H4 (cell line): ENCODE data around the gene MNAT1. TPM values are rescaled to one million over a fixed set of nuclear protein-coding genes. Genes with fewer than 3 reads are reported as not detected.
"Not testable (repeated sequence)": the region's sequence is repeated elsewhere in the genome, so short reads cannot be mapped to it uniquely, and the experiment has no call there.

Experiments used
- DNase-seq: peaks from one replicate; pipeline ENCODE4 v3.0.0-alpha.2; 2015; ENCODE audit warnings: low spot score
- total RNA-seq: library from RNA; depleted of rRNA; stranded (reverse); fragments of >200 nt; shearing (Covaris generic); gene quantifications from 2 replicates; pipeline ENCODE4 v1.2.3, GENCODE V29; 2014

The MNAT1 gene
- total RNA-seq, 1 experiment from 2014 or later = 65.5 TPM

DNA sequence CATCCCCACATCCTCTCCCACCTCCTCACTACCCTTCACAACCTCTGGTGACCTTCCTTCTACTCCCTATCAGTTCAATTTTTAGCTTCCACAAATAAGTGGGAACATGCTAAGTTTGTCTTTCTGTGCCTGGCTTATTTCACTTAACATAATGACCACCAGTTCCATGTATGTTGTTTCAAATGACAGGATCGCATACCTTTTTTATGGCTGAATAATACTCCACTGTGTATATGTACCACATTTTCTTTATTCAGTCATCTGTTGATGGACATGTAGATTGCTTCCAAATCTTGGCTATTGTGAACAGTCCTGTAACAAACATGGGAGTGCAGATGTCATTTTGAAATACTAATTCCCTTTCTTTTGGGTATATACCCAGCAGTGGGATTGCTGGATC lies 147.7 kb downstream of the MNAT1 start:
- DNase-seq = no peak

DNA sequence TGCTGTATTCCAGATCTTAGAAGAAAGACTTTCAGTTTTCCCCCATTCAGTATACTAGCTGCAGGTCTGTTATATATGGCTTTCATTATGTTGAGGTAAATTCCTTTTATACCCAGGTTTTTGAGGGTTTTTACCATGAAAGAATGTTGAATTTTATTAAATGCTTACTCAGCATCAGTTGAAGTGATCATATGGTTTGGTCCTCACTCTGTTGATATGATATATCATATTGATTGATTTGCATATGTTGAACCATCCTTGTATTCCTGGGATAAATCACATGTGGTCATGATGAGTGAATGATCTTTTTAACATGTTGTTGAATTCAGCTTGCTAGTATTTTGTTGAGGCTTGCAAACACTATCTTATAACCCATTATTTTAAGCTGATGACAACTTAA lies 149.6 kb downstream of the MNAT1 start:
- no peak for DNase-seq

DNA sequence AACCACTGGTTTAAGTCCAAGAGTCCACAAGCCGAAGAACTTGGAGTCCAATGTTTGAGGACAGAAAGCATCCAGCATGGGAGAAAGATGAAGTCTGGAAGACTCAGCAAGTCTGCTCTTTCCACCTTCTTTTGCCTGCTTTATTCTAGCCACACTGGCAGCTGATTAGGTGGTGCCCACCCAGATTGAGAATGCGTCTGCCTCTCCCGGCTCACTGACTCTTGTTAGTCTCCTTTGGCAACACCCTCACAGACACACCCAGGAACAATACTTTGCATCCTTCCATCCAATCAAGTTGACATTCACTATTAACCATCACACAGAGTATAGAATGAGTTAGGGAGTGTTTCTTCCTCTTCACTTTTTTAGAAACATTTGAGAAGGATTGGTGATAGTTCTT lies 156.1 kb downstream of the MNAT1 start:
- not testable (repeated sequence) for DNase-seq

DNA sequence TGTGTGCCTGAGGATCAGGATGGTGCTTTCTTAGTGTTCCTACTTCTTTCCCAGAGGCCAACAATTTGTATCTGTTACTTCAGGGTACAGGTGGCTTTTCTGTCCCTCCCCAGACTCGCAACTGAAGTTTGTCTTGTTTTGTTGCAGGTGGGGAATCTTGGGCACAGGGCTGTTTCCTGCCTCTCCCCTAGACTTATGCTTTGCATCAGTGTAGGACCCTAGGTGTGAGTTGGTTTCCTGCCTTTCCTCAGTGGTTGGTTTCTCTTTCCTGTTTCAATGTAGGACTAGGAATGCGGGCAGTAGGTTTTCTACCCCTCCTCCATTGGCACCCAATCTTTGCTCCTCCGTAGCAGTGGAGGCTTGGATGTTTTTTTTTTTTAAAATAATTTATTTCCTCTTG lies 159.3 kb downstream of the MNAT1 start:
- DNase-seq = no peak

DNA sequence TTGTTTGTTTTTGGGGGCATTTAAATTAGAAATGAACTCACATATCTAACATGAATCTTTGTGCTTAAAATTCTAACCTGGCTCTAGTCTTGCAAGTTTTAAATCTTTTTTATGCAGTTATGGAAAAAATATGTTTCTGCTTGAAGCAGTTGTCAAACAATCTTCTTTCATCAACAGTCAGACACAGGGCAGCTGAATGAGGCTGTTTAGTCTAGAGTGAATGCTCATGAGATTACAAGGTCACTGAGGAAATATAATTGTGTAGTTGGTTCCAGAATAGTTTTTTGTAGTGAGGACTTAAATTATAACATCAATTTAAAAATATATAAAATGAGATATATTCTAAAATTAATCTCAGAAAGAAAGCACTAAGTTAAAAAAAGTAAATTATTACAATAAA lies 169.8 kb downstream of the MNAT1 start:
- no peak for DNase-seq

DNA sequence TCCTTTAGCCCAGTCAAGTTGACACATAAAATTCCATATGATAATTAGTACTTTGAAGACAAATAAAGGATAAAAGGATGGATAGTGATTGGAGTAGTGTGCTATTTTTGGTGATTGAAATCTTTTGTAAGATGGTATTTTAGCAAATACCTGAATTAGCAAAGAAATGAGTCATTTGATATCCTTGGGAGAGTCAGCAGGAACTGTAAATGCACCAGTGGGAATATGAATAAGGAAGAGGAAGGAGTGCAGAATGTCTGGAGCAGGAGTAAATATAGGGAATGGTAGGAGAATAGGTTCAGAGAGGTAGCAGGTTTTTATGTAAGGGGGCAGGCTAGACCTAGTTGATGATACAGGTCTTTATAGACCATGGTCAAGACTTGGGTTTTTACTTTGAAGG lies 171.4 kb downstream of the MNAT1 start:
- DNase-seq = no peak

DNA sequence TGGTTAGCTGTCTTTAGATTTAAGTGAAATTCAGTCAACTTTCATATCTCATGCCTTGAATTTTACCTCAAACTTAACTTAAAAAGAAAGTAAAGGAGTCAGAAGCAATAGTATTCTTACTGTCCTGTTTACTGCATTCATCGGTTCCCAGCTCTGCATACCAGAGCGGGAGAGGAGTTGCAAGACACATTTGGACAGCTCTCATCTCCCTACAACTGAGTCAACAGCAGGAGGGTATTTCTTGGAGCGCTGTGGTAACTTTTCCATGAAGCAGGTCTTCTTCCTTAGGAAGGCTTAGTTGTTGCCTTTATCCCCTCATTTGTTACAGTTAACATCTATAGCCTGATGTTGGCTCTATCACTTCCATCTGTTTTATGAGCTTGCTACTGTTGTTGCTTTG lies 181.2 kb downstream of the MNAT1 start:
- no peak for DNase-seq

DNA sequence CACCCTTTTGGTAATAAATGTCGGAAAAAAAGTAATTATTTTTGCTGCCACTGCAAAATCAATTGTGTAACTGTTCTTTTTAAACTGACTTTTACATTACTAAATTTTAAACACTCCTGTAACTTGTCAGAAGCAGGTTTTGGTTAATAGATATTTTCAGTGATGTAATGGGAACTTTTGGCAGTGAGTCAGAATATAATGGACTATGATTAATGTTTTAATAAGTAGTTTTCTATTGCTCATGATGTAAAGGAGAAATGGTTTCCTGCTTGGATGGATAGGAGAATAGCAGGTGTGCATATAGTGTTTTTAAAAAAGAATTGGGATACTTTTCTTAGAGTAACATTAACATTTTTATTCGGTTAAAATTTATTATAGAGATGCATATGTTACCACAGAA lies 187.5 kb downstream of the MNAT1 start:
- no peak for DNase-seq

DNA sequence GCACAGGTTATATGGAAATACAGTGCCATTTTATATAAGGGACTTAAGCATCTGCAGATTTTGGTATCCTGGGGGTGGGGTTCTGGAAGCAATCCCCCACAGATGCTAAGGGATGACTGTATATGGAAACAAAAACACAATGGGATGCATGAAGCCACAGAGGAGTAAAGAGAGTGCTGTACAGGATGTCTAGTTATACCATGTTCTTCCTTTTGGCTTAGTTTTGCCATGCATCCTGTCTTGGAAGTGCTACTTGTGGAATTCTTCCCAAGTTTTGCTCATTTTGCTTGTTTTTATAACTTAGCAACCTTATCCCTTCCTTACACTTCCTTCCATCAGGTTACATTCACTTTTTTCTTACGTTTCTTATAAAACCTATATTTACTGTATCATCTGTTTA lies 190.7 kb downstream of the MNAT1 start:
- no peak for DNase-seq

DNA sequence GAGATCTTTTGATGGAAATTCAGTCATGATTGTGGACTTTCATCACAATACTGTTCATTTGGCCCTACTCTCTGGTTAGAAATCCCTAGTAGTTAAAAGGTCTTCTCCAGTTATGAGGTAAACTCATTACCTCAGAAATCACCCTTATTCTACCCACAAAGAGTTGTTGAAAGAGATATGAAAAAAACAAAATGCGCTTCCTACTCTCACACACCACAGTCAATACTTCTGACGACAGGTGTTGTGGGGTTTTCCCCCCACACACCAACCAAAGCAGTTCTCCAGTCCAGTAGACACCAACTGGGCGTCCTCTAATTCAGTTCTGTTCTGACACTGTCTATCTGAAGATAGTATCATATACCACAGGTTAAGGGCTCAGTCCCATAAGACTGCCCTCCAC lies 191.4 kb downstream of the MNAT1 start:
- no peak for DNase-seq

DNA sequence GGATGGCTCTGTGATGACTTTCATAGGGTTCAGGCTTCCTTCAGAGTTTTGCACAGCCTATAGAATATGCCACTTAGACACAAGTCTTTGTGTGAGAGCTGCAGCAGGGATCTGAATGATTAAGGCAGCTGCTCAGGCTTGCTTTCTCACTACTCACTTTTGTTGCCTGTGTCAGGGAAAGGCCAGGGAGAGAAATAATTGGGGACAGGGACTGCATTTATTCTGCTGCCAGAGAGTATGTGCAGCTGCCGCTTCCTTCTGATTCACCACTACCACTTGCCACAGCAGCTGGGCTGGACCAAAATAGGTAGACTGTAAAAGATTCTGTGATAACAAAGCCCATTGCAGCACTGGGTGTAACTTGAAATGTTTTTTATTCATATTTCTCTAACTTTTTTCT lies 196.7 kb downstream of the MNAT1 start:
- DNase-seq = no peak

DNA sequence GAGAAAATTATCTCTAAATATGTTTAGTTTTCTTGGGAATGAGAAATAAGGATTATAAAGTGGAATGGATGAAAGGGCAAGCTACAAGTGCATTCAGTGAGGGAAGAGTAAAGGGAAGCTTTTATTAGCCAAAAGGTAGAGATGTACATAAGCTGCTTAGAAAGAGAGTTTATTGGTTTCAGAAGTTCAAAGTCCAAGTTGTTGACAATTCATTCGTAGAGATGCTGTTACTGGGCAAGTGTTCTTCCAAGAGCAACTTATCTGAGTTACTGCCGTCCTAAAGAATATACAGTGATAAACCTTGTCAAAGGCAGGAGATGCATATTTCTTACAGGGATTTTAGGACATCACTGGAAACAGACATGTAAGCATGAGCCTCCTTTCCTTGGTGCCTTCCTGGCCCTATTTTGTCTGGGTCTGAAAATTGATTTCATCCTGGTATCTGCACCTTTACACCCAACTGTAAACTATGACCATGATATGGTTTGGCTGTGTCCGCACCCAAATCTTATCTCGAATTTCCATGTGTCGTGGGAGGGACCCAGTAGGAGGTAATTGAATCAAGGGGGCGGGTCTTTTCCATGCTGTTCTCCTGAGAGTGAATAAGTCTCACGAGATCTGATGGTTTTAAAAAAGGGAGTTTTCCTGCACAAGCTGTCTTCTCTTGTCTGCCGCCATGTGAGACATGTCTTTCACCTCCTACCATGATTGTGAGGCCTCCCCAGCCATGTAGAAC lies 199.5 kb downstream of the MNAT1 start:
- DNase-seq = no peak

DNA sequence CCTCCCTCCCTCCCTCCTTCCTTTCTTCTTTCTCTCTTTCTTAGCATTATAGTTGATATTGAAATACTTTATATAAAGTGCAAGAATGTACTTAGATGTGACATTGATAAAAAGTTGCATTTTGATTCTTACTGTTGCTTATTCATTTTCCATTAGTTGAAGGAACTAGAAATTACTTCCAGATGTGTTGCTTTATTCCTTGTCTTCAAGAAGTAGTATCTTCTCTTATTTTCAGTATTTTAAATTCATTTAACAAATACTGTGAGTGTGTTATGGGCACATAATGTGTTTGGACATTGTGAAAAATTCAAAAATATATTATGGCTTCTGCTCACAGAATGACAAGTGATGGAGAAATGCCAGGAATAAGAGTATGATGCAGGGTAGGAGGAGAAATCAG lies 200.8 kb downstream of the MNAT1 start:
- no peak for DNase-seq

DNA sequence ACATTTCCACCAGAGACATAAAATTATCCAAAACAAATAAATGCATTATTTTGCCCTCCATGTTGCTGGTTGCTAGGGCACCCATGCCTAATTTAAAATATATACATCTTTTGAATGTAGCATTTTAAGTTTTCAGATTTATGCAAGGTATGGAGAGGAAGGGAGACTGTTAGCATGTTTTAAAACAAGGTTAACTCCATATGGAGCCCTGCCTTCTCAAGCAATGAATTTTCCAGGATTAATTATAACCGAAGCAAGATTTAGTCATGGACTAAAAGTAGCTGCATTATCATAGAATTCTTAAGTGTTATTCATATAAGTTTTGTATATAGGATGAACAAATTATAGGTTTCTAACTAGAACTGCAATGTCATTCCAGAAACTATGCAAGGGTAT lies 209.1 kb downstream of the MNAT1 start:
- no peak for DNase-seq

DNA sequence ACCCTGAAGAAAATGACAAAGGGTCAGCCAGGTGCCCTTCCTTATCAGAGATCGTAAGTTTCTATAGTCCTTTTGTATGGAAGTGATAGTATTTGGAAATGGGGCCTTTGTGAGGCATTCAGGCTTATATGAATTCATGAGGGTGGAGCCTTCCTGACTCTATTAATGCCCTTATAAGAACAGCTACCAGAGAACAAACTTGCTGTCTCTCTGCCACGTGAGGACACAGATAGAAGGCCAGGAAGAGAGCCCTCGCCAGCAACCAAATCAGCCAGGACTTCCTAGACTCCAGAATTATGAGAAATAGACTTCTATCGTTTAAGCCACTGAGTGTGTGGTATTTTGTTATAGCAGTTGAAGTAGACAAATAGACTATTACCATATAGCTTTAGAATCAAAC lies 209.6 kb downstream of the MNAT1 start:
- DNase-seq = no peak

DNA sequence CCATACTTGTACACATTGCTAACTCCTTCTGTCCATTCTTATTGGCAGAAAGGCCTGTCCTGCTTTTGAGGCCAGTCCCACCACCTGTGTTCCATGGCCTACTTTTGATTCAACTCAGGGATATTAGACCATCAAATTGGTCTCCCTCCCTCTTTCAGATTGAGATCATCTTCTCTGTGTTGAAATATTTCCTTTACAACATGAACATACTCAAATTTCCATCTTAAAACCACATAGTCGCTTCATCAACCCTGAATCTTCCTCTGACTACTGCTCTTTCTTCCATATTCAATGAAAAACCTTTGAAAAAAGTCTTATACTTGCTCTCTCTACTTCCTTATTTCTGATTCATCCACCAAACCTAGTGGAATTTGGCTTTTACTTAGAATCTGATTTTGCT lies 211.4 kb downstream of the MNAT1 start:
- DNase-seq = no peak

DNA sequence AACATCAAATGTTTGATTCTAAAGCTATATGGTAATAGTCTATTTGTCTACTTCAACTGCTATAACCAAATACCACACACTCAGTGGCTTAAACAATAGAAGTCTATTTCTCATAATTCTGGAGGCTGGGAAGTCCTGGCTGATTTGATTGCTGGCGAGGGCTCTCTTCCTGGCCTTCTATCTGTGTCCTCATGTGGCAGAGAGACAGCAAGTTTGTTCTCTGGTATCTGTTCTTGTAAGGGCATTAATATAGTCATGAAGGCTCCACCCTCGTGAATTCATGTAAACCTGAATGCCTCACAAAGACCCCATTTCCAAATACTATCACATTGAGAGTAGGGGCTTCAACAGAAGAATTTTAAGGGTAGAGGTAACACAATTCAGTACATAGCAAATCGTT lies 212.2 kb downstream of the MNAT1 start:
- DNase-seq = no peak

DNA sequence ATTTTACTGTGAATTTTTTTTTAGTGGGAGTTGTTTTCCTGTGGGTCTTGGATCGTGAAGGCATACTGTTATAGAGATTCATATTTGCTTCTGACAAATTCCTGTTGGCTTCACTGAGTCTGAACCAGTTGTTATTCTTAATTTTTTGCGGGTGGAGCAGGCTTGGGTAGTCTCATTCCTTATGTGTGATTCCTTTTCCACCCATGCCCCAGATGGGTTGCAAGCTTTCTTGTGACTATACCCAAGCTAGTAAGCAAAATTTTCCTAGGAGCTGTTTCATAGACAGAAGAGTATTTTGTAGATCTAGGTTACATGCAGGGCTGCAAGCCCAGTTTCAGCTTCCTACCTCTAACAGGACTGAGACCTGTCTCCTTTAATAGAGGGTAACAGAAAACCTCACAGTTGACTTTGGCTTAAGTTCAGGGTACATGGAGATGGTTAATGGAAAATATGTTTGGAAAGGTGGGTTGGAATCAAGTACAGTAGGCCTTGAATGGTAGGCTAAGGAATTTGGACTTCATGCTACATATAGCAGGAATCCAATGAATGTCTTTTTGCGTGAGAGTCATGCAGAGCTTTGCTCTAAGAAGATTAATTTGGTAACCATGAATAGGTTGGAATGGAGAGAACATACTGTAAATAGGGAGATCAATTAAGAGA lies 217.3 kb downstream of the MNAT1 start:
- no peak for DNase-seq

DNA sequence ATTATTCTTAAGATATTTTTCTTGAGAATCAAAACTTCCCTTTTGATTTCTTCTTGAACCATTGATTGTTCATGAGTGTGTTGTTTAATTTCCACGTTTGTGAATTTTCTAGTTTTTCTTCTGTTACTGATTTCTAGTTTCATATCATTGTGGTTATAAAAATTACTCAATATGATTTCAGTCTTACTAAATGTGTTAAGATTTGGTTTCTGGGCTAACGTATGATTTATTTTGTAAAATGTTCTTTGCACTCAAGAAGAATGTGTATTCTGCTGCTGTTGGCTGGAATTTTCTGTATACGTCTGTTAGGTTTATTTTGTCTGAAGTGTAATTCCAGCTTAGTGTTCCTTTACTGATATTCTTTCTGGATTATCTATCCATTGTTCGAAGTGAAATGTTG lies 221.6 kb downstream of the MNAT1 start:
- DNase-seq = no peak

DNA sequence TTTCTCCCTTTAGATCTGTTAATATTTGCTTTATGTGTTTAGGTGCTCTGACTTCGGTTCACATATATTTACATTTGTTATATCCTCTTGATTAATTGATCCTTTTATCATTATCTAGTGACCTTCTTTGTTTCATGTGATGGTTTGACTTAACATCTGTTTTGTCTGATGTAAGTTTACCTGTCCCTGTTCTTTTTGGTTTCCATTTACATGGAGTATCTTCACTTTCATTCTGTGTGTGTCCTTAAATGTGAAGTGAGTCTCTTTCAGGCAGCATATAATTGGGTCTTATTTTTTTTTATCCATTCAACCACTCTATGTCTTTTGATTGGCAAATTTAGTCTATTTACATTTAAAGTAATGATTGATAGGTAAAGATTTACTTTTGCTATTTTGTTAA lies 222.1 kb downstream of the MNAT1 start:
- no peak for DNase-seq

DNA sequence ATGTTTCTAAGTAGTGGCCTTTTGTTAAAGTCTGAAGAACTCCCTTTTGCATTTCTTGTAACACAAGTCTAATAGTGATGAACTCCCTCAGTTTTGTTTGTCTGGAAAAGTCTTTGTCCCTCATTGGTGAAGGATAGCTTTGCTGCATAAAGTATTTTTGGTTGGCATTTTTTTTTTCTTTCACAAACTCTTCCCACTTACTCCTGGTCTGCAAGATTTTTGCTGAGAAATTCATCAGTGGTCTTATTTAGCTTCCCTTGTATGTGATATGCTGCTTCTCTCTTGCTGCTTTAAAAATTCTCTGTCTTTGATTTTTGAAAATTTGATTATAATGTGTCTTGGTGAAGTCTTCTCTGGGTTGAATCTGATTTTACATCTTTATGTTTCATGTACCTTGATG lies 223.6 kb downstream of the MNAT1 start:
- no peak for DNase-seq

DNA sequence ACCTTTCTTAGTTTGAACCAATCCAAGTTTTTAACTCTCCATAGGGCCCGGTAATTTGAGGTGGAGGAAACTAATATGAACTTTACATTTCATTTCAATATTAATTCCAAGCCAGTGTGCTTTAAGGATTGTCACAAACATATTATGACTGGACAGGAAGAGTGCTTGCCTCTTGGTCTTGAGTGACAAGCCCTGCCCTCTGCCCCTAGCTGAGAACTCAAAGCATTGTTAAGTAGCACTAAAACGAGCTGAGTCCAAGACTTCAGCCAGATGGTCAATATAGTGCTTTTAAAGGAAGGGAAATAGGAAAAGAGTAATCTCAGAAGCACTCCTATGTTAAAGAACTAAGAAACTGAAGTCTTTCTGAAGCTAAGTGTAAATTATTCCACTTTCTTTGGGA lies 229.2 kb downstream of the MNAT1 start:
- no peak for DNase-seq

DNA sequence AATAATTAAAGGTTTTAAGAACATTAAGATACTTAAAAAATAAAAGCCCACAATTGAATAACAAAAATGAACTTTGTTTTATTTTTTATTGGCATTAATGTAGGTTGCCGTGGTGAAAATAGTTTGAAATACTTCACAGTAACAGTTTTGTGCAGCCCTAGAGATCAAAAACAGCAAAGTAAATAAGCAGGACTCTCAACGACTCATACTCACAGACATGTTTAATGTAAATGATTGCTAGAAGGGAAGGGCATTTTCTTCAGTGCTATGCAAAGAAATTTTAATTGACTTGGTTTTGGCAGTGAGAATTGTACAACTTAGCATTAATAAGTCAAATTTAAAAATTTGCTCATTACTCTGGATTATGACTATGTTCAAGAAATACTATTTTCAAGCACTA lies 230.3 kb downstream of the MNAT1 start:
- DNase-seq = no peak

DNA sequence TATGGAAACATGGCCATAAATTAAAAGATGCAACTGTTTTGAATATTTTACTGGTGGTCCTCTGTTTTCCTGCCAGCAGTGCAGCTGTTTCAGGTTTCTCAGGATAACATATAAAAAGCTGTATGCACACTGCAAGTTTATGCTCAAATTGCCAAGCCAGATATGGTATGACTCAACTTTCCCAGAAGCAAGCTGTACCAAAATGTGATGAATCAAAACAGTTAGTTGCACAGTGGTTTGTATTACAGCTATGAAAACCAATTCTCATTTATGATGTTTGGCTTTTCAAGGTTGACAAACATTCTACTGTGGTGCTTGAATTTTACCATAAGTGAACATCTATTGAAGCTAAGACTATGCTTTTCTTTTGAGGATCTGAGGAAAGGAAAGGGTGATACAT lies 230.8 kb downstream of the MNAT1 start:
- peak; percentile 19 for DNase-seq
